ENCODE data around the gene NELL1.

DNA sequence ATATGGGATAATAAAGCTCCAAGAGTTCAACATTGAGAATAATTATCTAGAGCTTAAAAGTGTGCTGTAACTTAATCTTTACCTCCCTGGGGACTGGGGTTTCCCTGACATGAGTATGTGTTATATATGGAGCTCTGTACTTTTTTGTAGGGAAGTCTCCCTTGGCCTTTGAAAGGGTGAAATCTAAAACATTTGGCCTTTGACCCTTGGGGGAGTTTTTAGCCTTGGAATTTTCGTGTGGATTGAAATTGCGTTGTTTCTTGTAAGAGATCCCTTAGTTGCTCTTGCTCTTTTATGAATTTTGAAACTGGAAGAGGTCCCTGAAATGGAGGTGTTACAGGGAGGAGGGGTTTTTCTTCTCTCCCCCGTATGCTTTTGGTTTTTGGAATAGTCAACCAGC lies 450.0 kb downstream of the NELL1 start:
- TF ChIP-seq SP1 (IDR thresholded peaks at IDR 0.05) (no peak), FOXM1 (IDR thresholded peaks at IDR 0.05; ENCODE audit: borderline replicate concordance) (no peak), LEF1 (IDR thresholded peaks at IDR 0.05; ENCODE audit: borderline replicate concordance) (no peak), ELF4 (IDR thresholded peaks at IDR 0.05) (no peak), ARNT (IDR thresholded peaks at IDR 0.05) (no peak), BHLHE40 (IDR thresholded peaks at IDR 0.05; ENCODE audit: borderline replicate concordance) (no peak), TARDBP (IDR thresholded peaks at IDR 0.05) (no peak), FOXA1 (IDR thresholded peaks at IDR 0.05) (no peak), HDGF (IDR thresholded peaks at IDR 0.05; ENCODE audit: borderline replicate concordance) (no peak), FOXK2 (IDR thresholded peaks at IDR 0.05) (no peak), L3MBTL2 (conservative IDR thresholded peaks at IDR 0.05) (no peak), NFRKB (IDR thresholded peaks at IDR 0.05) (no peak)
- TF ChIP-seq, protein P1, sequence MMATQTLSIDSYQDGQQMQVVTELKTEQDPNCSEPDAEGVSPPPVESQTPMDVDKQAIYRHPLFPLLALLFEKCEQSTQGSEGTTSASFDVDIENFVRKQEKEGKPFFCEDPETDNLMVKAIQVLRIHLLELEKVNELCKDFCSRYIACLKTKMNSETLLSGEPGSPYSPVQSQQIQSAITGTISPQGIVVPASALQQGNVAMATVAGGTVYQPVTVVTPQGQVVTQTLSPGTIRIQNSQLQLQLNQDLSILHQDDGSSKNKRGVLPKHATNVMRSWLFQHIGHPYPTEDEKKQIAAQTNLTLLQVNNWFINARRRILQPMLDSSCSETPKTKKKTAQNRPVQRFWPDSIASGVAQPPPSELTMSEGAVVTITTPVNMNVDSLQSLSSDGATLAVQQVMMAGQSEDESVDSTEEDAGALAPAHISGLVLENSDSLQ (IDR thresholded peaks at IDR 0.05) = no peak

Measured in HEK293T (cell line).